Right lung (tissue), 5 donors: ENCODE measurements around the gene SLC35B3. TPM values are rescaled to one million over a fixed set of nuclear protein-coding genes. Genes with fewer than 3 reads are reported as not detected.
"Not testable (repeated sequence)": the region's sequence is repeated elsewhere in the genome, so short reads cannot be mapped to it uniquely, and the experiment has no call there.

Experiments used
- DNase-seq, 2 donors: peaks; one replicate each; pipeline ENCODE4 v3.0.0-alpha.2; 2013
- polyA plus RNA-seq, 5 donors: library from polyadenylated mRNA; unstranded; fragments of 120-200 nt; gene quantifications; one replicate each; pipeline versions ENCODE4 v1.2.1 to v1.2.3, GENCODE V29; 2013; ENCODE audit warnings: inconsistent platforms in 1 of 5, low replicate concordance in 1 of 5; ENCODE audit not compliant: insufficient read length in 5 of 5, insufficient read depth in 1 of 5

SLC35B3 gene
- polyA plus RNA-seq, 5 donors: 27.8 to 37.0 (median 32.8) TPM

GRCh38 chr6:8415913-8416312, 19.4 kb downstream of the SLC35B3 start:
- no peak for DNase-seq

GRCh38 chr6:8415280-8415679, 20.1 kb downstream of the SLC35B3 start:
- DNase-seq: no peak

GRCh38 chr6:8414844-8415243, 20.5 kb downstream of the SLC35B3 start:
- DNase-seq: no peak

GRCh38 chr6:8405946-8406345, 29.4 kb downstream of the SLC35B3 start:
- not testable (repeated sequence) for DNase-seq

- DNase-seq: no peak
These were observed 32.8 kb downstream of the SLC35B3 start for GRCh38 chr6:8402546-8402945.

DNA sequence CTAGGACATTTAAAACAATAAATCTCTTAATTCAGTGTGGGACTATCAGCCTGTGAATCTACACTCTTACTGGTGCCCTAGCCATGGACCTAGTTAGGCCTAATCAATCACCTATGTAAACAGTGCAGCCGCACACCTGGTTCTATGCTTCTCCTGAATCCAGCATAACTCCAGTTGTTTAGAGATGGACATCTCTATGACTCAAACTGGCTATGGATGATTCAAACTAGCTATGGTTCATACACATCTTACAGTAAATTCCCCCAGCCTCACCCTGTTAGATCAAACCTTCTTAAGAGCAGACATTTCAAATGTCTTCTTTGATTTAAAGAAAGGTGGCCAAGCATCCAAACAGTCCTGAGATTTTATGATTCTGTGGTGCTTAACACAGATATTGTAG, 34.7 kb downstream of the SLC35B3 start:
- no peak for DNase-seq

DNA sequence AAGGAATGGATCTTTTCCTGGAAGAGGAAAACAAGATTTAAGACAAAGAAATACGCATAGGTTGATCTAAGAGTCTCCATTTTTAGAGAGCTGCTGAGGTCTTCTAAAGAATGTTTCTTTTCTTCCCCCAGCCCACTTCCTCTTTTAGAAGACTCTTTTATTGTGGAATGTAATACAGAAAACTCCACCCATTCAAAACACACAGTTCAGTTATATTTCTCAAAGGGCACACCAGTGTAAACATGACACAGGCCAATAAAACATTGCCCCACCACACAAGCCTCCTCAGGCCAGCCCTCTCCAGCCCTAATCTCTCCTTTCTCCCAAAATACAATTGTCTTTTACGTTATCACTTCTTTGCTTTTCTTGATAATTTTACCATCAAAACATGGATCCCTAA, 42.8 kb downstream of the SLC35B3 start:
- no peak for DNase-seq

DNA sequence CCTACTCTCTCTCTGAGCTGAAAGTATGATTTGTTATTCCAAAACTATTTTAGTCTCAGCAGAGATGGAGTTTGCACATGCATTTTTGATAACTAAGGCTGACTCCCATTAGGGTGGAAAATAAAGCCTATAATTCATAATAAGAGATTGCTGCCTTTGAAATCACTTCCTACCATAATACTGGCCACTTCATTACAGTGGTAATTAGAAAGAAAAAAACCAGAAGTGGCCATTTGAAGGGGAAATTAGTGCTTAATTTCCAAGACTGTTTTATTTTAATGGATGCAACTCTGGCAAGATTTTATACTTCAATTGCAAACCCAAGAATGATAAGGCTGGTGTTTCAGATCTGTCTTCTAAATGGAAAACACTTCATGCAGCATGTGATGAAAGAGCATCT, 43.4 kb downstream of the SLC35B3 start:
- DNase-seq: no peak

DNA sequence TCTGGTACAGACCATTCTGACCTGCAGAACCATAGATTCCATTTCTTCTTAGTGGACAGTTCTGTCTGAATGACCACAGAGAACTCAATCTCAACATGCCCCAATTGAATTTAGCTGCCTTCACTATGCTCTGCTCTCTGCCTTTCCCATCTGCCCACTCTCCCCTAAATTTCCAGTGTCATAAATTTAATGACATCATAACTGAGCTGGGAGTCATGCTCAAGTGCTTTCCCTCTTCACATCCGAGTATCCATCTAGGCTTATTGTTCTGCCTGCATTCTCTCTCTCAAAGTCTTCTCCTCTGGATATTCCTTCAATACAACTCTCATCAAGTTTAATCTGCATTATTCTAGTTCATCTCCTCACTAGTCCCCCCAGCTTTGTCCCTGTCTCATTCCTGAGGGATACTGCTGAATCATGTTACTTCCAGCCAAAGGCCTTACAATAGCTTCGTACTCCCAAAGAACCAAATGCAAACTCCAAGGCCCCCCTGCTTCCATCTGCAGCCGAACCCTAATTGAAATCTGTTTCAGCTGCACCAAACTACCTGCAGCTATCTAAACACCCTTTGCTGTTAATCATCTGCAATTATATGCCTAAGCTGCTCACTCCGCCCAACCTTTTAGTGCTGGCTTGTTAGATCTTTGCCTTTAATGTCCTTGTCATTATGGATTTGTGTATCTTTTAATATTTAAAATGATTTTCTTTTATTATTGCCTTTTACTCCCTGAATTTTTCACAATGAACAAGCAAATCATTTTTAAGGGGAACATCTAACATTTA, 46.1 kb downstream of the SLC35B3 start:
- DNase-seq: no peak

- no peak for DNase-seq
These were observed 47.4 kb downstream of the SLC35B3 start for GRCh38 chr6:8387942-8388437.

GRCh38 chr6:8383584-8383983, 51.8 kb downstream of the SLC35B3 start:
- no peak for DNase-seq

- DNase-seq: no peak
These were observed 52.9 kb downstream of the SLC35B3 start for GRCh38 chr6:8382434-8382833.

DNA sequence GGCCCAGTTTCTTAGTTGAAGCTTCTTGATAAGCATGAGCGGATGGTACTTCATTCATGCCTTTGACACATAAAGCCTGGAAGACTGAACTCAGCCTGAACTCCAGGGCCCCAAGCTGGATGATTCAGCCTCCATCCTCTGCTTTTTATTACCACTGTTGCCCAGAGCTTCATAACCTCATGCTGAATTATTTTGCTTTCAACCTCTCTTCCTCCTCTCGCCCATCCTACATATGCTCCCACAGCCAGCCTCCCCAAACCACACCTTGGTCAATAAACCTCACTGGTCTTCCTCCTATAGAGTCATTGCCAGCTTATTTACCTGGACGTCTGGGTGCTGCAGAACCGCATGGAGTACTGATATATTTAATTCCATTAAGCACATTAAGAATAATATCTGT, 59.4 kb downstream of the SLC35B3 start:
- no peak for DNase-seq
